Stimulated activated naive CD8-positive, alpha-beta T cell treated with anti-CD3 and anti-CD28 coated beads, Interleukin-15, amount 100 ng/mL, for 72 hours (primary cell): Measurements from ENCODE around the gene SKI.

Experiments used
- ATAC-seq: fragments of 150-1000 bp; cut with Tn5 transposase; 2 replicates; pipeline ENCODE4 v1.10.0; 2021; ENCODE audit warnings: mild to moderate bottlenecking, moderate library complexity
- DNase-seq, 2 donors: peaks; one replicate each; pipeline ENCODE4 v3.0.0; 2021 to 2022
- H3K27ac Mint-ChIP-seq, 2 donors: one replicate each; pipeline ENCODE4 v1.8.0; 2022; ENCODE audit warnings: mild to moderate bottlenecking in 2 of 2, mixed read lengths in 2 of 2, moderate library complexity in 2 of 2
- H3K27me3 Mint-ChIP-seq: one replicate; pipeline ENCODE4 v1.8.0; 2022; ENCODE audit warnings: mixed read lengths
- H3K4me1 Mint-ChIP-seq: one replicate; pipeline ENCODE4 v1.8.0; 2022; ENCODE audit warnings: mild to moderate bottlenecking, mixed read lengths
- H3K4me3 Mint-ChIP-seq, 2 donors: one replicate each; pipeline ENCODE4 v1.8.0; 2022; ENCODE audit warnings: mild to moderate bottlenecking in 2 of 2, mixed read lengths in 2 of 2, moderate library complexity in 1 of 2
- H3K9me3 Mint-ChIP-seq, 2 donors: one replicate each; pipeline ENCODE4 v1.8.0; 2022; ENCODE audit warnings: mixed read lengths in 2 of 2

The SKI gene

DNA sequence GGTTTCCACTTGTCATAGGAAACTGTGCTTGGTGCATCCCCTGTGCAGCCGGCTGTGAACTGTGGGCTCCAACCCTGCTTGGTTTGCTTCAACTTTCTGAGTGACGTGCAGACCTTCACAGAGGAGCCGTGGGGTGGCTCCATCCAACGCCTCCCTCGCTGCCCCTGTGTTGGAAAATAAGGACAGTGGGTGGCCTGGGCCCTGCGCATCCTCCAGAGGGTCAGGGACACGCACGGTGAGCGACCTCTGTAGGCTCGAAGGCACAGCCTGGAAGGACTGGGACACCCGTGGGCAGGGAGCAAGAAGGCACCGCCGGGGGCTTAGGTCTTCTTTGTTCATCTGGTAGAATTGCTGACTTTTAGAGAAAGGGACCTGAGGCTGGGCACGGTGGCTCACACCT is 27.1 kb upstream of the SKI start:
- Mint-ChIP-seq H3K4me1 (peaks cover 39% of the 10 kb centered on the region), H3K27ac (no peak overlapping the region), H3K9me3 (no peaks in the 10 kb centered on the region), H3K27me3 (no peaks in the 10 kb centered on the region), H3K4me3 (no peak overlapping the region)
- DNase-seq (no peak), ATAC-seq (no peak)

- Mint-ChIP-seq H3K27ac (no peak overlapping the region), H3K27me3 (no peaks in the 10 kb centered on the region), H3K9me3 (no peaks in the 10 kb centered on the region), H3K4me3 (no peak overlapping the region), H3K4me1 (peaks cover 39% of the 10 kb centered on the region)
- no peak for ATAC-seq
- DNase-seq: no peak
Measured at GRCh38 chr1:2202008-2202575, 26.0 kb upstream of the SKI start.

DNA sequence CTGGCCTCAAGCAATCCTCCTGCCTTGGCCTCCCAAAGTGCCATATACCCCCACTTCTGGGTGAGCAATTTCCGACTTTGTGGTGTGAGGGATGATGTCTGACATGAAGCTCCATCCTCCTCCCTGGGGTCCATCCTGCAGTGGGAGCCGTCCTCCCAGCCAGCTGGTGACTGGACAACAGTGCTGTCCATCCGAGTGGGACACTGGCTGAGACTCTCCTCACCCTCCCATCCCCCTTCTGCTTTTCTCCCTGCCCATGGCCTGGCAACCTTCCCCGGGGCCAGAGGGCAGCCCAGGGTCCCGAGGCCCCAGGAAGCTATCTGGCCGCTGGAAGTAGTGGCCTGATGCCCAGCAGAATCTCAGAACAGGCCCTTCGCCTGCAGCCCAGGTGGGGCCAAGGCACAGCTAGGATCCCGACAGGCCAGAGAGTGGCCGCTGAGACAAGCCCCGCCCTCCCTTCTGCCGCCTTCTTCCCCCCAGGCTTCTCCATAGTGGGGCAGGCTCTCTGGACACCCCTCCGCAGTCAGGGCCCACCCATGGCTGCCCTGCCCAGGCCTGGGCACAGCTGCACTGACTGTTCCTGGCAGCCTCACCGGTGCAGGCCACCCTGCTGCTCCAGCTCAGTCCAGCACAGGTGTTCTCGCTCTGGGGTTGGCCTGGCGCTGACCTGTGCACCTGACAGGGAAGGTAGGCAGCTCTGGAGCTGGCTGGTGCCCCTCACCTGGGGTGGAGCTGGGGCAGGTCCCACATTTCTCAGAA is 25.1 kb upstream of the SKI start:
- H3K27me3 Mint-ChIP-seq: no peaks in the 10 kb centered on the region
- ATAC-seq (no peak), DNase-seq (no peak)
- H3K4me1 Mint-ChIP-seq: peaks cover 37% of the 10 kb centered on the region
- H3K9me3 Mint-ChIP-seq: no peaks in the 10 kb centered on the region
- H3K4me3 Mint-ChIP-seq: peak overlapping the region in 1 of 2 donors; percentile 31
- no peak overlapping the region for H3K27ac Mint-ChIP-seq

DNA sequence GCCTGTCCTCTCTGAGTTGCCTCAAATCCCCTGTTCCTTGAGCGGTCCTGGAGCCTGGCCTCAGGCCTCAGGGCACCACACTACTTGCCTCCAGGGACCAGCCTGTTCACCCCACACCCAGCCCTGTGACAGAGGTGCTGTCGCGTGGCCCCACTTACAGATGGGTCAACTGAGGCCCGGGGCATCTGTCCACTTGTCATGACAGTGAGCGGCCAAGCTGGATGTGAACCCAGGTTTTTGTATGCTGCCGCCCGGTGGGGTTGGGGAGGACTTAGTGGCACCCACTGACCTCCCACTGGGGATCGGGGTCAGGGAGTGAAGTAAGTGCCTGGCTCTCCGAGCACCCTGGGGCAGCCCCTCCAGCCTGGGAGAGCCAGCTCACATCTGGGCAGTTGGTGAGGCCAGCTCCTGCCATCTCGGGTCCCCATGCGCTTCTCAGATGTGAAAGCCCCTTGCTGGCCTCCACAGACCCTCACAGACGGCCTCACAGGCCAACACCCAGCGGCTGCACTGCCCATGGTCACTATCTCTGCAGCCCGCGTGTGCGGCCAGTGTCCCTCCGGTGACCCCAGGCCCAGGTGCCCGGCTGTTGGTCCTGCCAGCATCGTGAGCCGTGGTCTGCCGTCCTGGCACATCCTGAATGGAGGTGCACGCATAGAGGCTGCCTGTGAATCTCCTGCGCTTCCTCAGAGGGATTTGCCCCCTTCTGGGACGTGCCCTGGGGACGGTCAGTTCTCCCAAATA is 24.3 kb upstream of the SKI start:
- no peak for ATAC-seq
- no peak for DNase-seq
- no peaks in the 10 kb centered on the region for H3K27me3 Mint-ChIP-seq
- H3K4me1 Mint-ChIP-seq: peaks cover 29% of the 10 kb centered on the region
- H3K27ac Mint-ChIP-seq: no peak overlapping the region
- peak overlapping the region in 1 of 2 donors; percentile 69 for H3K4me3 Mint-ChIP-seq
- no peaks in the 10 kb centered on the region for H3K9me3 Mint-ChIP-seq

- peak overlapping the region in 1 of 2 donors; percentile 69 for H3K4me3 Mint-ChIP-seq
- no peaks in the 10 kb centered on the region for H3K27me3 Mint-ChIP-seq
- peaks cover 21% of the 10 kb centered on the region for H3K4me1 Mint-ChIP-seq
- DNase-seq (peak in 1 of 2 donors; percentile 60), ATAC-seq (peak; percentile 39)
- no peaks in the 10 kb centered on the region for H3K9me3 Mint-ChIP-seq
- no peak overlapping the region for H3K27ac Mint-ChIP-seq
Measured at GRCh38 chr1:2204415-2205190, 23.5 kb upstream of the SKI start.

- Mint-ChIP-seq H3K9me3 (no peaks in the 10 kb centered on the region), H3K27me3 (no peaks in the 10 kb centered on the region), H3K4me1 (peaks cover 14% of the 10 kb centered on the region), H3K27ac (no peak overlapping the region), H3K4me3 (peak overlapping the region; percentile 69 to 81)
- DNase-seq (peak; percentile 90 to 92), ATAC-seq (peak; percentile 82)
Measured at GRCh38 chr1:2205191-2205952, 22.7 kb upstream of the SKI start.

DNA sequence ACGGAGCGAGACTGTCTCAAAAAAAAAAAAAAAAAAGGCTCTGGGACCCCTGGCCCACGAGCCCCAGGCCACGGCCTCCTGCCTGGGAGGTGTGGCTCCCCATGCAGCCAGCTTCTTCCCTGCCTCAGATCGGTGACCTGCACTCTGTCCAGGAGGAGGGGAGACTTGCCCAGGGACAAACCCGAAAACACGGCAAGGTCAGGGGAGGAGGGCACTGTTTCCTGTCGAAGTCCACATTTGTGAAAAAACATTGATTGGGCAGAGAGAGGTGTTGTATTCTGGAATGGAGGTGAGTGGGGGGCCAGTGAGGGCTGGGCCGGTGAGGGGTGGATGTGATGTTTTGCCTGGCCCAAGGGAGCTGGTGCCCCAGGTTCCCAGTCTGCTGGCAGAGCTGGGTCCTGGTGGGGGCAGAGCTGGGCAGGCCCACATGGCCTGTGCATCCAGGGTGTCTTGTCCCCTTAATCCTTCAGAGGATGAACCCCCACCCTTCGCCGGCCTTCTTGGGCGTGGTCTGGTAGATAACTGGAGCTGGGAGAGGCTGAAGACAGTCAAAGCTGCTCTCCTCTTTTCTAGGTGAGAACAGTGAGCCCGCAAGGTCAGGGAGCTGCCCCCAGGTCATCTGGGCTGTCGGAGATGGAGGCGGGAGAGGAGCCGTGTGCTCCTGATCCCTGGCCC is 21.2 kb upstream of the SKI start:
- H3K4me1 Mint-ChIP-seq: peaks cover 13% of the 10 kb centered on the region
- ATAC-seq (no peak), DNase-seq (no peak)
- no peaks in the 10 kb centered on the region for H3K27me3 Mint-ChIP-seq
- no peak overlapping the region for H3K4me3 Mint-ChIP-seq
- H3K27ac Mint-ChIP-seq: no peak overlapping the region
- no peaks in the 10 kb centered on the region for H3K9me3 Mint-ChIP-seq

DNA sequence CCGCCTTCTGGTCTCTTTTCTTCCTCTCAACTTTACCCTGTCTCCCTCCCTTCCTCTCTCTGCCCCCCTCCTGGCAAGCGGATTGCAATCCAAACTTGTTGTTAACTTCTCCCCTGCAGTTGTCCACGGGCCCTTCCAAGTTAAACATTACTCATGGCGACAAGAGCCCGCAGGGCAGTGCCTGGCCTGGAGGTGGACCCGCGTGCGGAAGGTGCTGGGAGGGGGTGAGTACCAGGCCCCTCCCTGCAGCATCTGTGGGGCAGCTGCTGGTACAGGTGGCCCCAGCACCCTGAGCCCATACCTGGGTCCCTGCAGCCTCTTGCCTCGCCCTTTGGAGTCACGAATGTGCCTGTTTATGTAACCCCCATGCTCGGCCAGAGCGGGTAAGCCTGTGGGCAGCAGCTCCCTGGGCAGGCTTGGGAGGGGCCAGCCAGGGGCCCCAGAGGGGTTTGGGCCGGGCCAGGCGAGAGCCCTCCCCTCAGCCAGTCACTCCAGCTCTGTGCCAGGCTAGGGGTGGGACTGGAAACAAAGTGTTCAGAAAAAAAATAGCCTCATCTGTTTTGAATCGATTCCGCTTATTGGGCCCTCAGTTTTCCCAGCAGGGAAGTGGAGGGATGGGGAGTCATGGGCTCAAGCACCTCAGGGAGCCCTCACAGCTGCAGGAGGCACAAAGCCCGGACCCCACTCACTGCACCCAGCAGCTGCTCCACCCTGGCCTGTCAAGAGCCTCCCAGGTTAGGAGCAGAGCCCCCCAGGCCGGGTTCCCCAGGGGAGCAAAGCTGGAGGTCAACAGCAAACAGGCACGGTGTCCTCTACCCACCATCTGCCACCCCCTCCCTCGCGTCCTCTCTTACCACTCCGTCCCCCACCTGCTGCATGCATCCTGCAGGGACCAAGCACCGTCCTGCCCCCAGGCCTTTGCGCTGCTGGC is 19.5 kb upstream of the SKI start:
- peaks cover 22% of the 10 kb centered on the region for H3K4me1 Mint-ChIP-seq
- no peak for ATAC-seq

GRCh38 chr1:2209400-2210083 is 18.6 kb upstream of the SKI start:
- no peak overlapping the region for H3K4me3 Mint-ChIP-seq
- H3K4me1 Mint-ChIP-seq: peaks cover 22% of the 10 kb centered on the region
- no peaks in the 10 kb centered on the region for H3K27me3 Mint-ChIP-seq
- ATAC-seq: no peak
- H3K9me3 Mint-ChIP-seq: no peaks in the 10 kb centered on the region
- DNase-seq: no peak
- no peak overlapping the region for H3K27ac Mint-ChIP-seq

More for the DNA sequence above, 19.5 kb upstream of the SKI start:
- H3K27me3 Mint-ChIP-seq: no peaks in the 10 kb centered on the region
- no peak overlapping the region for H3K27ac Mint-ChIP-seq
- H3K9me3 Mint-ChIP-seq: no peaks in the 10 kb centered on the region
- DNase-seq: no peak
- H3K4me3 Mint-ChIP-seq: no peak overlapping the region

GRCh38 chr1:2210084-2210653 is 17.9 kb upstream of the SKI start:
- Mint-ChIP-seq H3K27ac (no peak overlapping the region), H3K4me3 (no peak overlapping the region), H3K27me3 (no peaks in the 10 kb centered on the region), H3K9me3 (no peaks in the 10 kb centered on the region), H3K4me1 (peaks cover 22% of the 10 kb centered on the region)
- DNase-seq: no peak
- ATAC-seq: no peak

DNA sequence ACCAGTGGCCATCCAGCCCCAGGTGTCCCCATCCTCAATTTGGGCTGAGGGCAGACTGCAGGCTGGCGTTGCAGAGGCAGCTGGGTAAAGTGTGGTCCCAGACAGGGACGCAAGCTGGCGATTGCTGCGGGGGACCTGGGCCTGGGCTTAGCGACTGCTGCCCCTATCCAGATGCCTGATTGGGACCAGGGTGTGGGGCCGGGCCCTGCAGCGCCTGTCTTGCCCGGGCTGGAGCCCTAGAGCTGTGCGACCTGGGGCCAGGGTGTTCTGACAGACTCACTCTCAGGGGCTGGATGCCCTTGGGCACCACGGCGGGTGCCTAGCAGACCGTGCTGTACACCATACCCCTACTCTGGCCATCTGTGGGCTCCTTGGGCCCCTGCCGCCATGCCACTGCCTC is 17.3 kb upstream of the SKI start:
- Mint-ChIP-seq H3K27me3 (no peaks in the 10 kb centered on the region), H3K4me3 (no peak overlapping the region), H3K27ac (no peak overlapping the region), H3K9me3 (no peaks in the 10 kb centered on the region), H3K4me1 (peaks cover 22% of the 10 kb centered on the region)
- ATAC-seq: no peak
- no peak for DNase-seq

DNA sequence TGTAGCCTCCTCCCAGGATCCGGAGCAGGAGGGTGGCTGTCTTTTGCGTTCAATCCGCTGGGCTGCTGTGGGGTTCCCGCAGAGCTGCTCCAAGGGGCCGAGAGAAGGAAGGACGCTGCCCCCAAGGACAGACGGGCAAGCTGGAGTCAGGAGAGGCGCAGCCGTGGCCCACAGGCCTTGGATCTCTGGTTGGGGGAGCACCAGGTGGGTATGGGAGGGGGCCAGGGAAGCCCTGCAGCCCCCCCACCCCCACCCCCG is 15.9 kb upstream of the SKI start:
- no peaks in the 10 kb centered on the region for H3K9me3 Mint-ChIP-seq

More for the DNA sequence above, 15.9 kb upstream of the SKI start:
- Mint-ChIP-seq H3K27ac (no peak overlapping the region), H3K4me3 (peak overlapping the region in 1 of 2 donors; percentile 63), H3K4me1 (peaks cover 22% of the 10 kb centered on the region), H3K27me3 (no peaks in the 10 kb centered on the region)
- no peak for ATAC-seq
- no peak for DNase-seq
